Measurements from ENCODE around the gene LRGUK. TPM values are rescaled to one million over a fixed set of nuclear protein-coding genes. Genes with fewer than 3 reads are reported as not detected.
"Not testable (repeated sequence)": the region's sequence is repeated elsewhere in the genome, so short reads cannot be mapped to it uniquely, and the experiment has no call there.

The LRGUK gene
- total and polyA plus RNA-seq, 4 donors, result 0.58 to 1.2 (median 0.59) TPM; not detected in 1

DNA sequence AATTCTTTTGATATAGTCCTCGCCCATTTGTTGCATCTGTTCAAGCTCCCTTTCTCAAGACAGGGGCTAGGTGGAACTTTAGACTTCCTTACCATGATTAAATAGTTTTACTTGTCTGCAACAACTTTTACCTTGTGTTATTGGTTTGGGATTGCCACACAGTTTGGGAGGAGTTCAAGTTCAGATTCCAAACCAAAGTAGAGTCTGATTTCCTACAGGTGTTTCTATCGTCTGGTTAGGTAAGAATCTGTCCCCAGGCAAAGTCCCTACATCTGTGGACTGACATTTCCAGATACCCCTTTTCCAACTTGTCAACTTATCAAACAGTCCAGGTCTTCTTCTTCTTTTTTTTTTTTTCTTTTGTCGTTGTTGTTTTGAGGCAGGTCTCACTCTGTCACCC lies 93.1 kb downstream of the LRGUK start:
- ATAC-seq (ENCODE audit: low FRiP score) (no peak), DNase-seq (no peak)
- intact Hi-C loops (cut with DNase I), result no loop called here
- no peak overlapping the region for H3K27ac ChIP-seq (ENCODE audit: low read depth in 1 of 2, low read length in 2 of 2)
- H3K36me3 ChIP-seq (ENCODE audit: control insufficient read depth in 1 of 2, insufficient read depth in 2 of 2, low read length in 1 of 2), result no peaks in the 10 kb centered on the region
- H3K4me3 ChIP-seq (ENCODE audit: low read length in 2 of 2), result no peak overlapping the region
- no peaks in the 10 kb centered on the region for H3K4me1 ChIP-seq (ENCODE audit: control insufficient read depth in 1 of 2, insufficient read depth in 2 of 2, low read length in 2 of 2)
- H3K27me3 ChIP-seq (ENCODE audit: control insufficient read depth in 1 of 2, insufficient read depth in 2 of 2, low read length in 1 of 2), result no peaks in the 10 kb centered on the region
- 80 to 82% methylated on average over 3 of the region's 3 CpGs for WGBS, 2 donors
- H3K9me3 ChIP-seq (ENCODE audit: control insufficient read depth, low read length), result no peaks in the 10 kb centered on the region

DNA sequence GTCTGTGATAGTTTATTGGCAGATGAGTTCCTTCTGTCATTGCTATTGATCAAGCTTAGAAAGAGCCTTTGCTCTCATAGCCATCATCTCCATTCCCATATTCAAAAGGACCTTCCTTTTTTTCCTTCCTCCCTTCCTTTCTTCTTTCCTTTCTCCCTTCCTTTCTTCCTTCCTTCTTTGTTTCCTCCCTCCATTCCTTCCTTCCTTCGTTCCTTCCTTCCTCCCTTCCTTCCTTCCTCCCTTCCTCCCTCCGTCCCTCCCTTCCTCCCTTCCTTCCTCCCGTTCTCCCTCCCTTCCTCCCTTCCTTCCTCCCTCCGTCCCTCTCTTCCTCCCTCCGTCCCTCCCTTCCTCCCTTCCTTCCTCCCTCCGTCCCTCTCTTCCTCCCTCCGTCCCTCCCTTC lies 104.2 kb downstream of the LRGUK start:
- DNase-seq; H3K9me3 ChIP-seq (ENCODE audit: control insufficient read depth, low read length); H3K36me3 ChIP-seq (ENCODE audit: control insufficient read depth in 1 of 2, insufficient read depth in 2 of 2, low read length in 1 of 2); intact Hi-C loops (cut with DNase I); H3K27me3 ChIP-seq (ENCODE audit: control insufficient read depth in 1 of 2, insufficient read depth in 2 of 2, low read length in 1 of 2); ATAC-seq (ENCODE audit: low FRiP score); H3K4me1 ChIP-seq (ENCODE audit: control insufficient read depth in 1 of 2, insufficient read depth in 2 of 2, low read length in 2 of 2); H3K4me3 ChIP-seq (ENCODE audit: low read length in 2 of 2); H3K27ac ChIP-seq (ENCODE audit: low read depth in 1 of 2, low read length in 2 of 2): not testable (repeated sequence)
- WGBS, 2 donors, result 82 to 87% methylated on average over 7 of the region's 7 CpGs

DNA sequence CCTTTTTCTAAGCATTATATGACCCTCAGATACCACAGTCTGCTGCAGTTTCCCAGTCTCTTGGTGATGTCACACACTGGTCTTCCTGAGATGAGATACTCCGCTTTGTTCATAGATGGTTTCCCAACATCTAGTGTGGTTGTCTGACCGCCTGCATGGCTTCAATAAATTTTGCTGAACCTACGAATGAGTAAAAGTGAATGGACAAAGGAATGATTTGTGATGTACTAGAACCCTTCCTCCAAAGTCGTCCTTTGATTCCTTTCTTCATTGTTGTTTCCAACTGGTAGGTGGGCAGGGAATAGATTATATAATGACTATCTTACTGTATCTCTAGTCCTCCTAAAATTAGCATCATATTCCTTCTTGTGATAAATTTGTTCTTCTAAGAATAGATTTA lies 107.1 kb downstream of the LRGUK start:
- no peaks in the 10 kb centered on the region for H3K36me3 ChIP-seq (ENCODE audit: control insufficient read depth in 1 of 2, insufficient read depth in 2 of 2, low read length in 1 of 2)
- intact Hi-C loops (cut with DNase I), result no loop called here
- ATAC-seq (ENCODE audit: low FRiP score) (no peak), DNase-seq (no peak)
- WGBS, 2 donors, result 78% methylated on average over 4 of the region's 4 CpGs
- peaks cover 2% of the 10 kb centered on the region for H3K9me3 ChIP-seq (ENCODE audit: control insufficient read depth, low read length)
- H3K4me3 ChIP-seq (ENCODE audit: low read length in 2 of 2), result no peak overlapping the region
- H3K4me1 ChIP-seq (ENCODE audit: control insufficient read depth in 1 of 2, insufficient read depth in 2 of 2, low read length in 2 of 2), result no peaks in the 10 kb centered on the region
- no peaks in the 10 kb centered on the region for H3K27me3 ChIP-seq (ENCODE audit: control insufficient read depth in 1 of 2, insufficient read depth in 2 of 2, low read length in 1 of 2)
- H3K27ac ChIP-seq (ENCODE audit: low read depth in 1 of 2, low read length in 2 of 2), result no peak overlapping the region

DNA sequence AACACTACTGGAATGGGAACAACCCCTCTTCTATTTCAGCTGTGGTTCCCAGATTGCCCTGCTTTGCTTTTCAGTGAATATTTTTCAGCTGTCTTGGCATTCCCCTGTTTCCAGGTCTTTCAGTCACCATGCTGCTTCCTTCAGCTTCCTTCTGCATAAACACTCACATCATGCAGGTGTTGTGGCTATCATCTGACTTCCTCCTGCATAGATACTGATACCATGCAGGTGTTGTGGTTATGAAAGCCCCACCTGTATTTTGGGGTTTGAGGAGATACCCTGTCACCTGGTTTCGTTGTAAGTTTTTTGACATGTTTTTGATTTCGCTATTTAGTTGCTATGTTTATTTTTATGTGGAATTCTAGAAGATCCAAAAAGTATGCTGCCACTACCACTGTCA lies 118.1 kb downstream of the LRGUK start:
- Histone ChIP-seq H3K27ac (ENCODE audit: low read depth in 1 of 2, low read length in 2 of 2) (no peak overlapping the region), H3K4me1 (ENCODE audit: control insufficient read depth in 1 of 2, insufficient read depth in 2 of 2, low read length in 2 of 2) (no peaks in the 10 kb centered on the region), H3K9me3 (ENCODE audit: control insufficient read depth, low read length) (no peaks in the 10 kb centered on the region), H3K36me3 (ENCODE audit: control insufficient read depth in 1 of 2, insufficient read depth in 2 of 2, low read length in 1 of 2) (no peaks in the 10 kb centered on the region), H3K27me3 (ENCODE audit: control insufficient read depth in 1 of 2, insufficient read depth in 2 of 2, low read length in 1 of 2) (no peaks in the 10 kb centered on the region), H3K4me3 (ENCODE audit: low read length in 2 of 2) (no peak overlapping the region)
- intact Hi-C loops (cut with DNase I), result no loop called here
- WGBS, 2 donors, result 85 to 87% methylated on average over 2 of the region's 2 CpGs
- DNase-seq (no peak), ATAC-seq (ENCODE audit: low FRiP score) (no peak)

DNA sequence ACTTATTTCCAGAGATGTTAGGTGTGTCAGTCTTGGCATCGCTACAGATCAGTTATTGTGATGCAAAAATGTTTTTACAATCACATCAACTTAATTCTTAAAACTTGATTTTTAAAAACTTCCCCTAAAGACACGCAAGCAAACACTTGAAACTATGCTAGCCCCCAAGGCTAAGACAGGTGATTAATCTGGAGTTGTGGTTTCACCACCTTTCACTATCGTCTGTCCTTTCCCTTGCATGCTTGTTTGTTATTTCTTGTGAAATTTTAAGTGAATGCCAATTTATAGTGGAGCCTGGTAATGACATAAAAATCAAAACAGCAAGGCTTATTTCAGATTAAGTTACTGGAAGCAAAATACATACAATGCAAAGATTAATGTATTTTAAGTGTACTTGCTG lies 119.2 kb downstream of the LRGUK start:
- Histone ChIP-seq H3K4me3 (ENCODE audit: low read length in 2 of 2) (no peak overlapping the region), H3K27me3 (ENCODE audit: control insufficient read depth in 1 of 2, insufficient read depth in 2 of 2, low read length in 1 of 2) (no peaks in the 10 kb centered on the region), H3K27ac (ENCODE audit: low read depth in 1 of 2, low read length in 2 of 2) (no peak overlapping the region), H3K36me3 (ENCODE audit: control insufficient read depth in 1 of 2, insufficient read depth in 2 of 2, low read length in 1 of 2) (no peaks in the 10 kb centered on the region), H3K9me3 (ENCODE audit: control insufficient read depth, low read length) (no peaks in the 10 kb centered on the region), H3K4me1 (ENCODE audit: control insufficient read depth in 1 of 2, insufficient read depth in 2 of 2, low read length in 2 of 2) (no peaks in the 10 kb centered on the region)
- ATAC-seq (ENCODE audit: low FRiP score) (no peak), DNase-seq (no peak)
- intact Hi-C loops (cut with DNase I), result no loop called here
- 36 to 43% methylated on average over 3 of the region's 3 CpGs for WGBS, 2 donors

DNA sequence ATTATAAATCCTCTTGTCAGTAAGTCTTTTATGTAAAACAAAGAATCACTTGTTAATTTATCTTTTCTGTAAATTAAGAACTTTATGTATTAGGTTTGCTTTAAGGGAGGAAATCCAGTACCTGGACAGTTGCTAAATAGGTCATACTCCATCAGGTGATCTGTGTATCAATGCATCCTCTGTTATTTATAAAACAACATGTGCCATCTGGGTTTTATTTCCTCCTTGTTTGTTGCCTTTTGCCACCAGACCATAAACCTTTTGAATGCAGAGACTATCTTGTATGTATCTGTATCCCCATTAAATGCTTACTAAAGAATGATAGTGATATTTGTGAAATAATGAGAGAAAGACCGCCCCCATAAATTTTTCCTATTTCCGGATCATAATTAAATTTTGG lies 119.6 kb downstream of the LRGUK start:
- Histone ChIP-seq H3K27ac (ENCODE audit: low read depth in 1 of 2, low read length in 2 of 2) (no peak overlapping the region), H3K27me3 (ENCODE audit: control insufficient read depth in 1 of 2, insufficient read depth in 2 of 2, low read length in 1 of 2) (no peaks in the 10 kb centered on the region), H3K36me3 (ENCODE audit: control insufficient read depth in 1 of 2, insufficient read depth in 2 of 2, low read length in 1 of 2) (no peaks in the 10 kb centered on the region), H3K4me3 (ENCODE audit: low read length in 2 of 2) (no peak overlapping the region), H3K4me1 (ENCODE audit: control insufficient read depth in 1 of 2, insufficient read depth in 2 of 2, low read length in 2 of 2) (no peaks in the 10 kb centered on the region), H3K9me3 (ENCODE audit: control insufficient read depth, low read length) (no peaks in the 10 kb centered on the region)
- DNase-seq, result no peak
- intact Hi-C loops (cut with DNase I), result no loop called here
- WGBS, 2 donors, result 90 to 95% methylated on average over 2 of the region's 2 CpGs
- ATAC-seq (ENCODE audit: low FRiP score), result no peak

DNA sequence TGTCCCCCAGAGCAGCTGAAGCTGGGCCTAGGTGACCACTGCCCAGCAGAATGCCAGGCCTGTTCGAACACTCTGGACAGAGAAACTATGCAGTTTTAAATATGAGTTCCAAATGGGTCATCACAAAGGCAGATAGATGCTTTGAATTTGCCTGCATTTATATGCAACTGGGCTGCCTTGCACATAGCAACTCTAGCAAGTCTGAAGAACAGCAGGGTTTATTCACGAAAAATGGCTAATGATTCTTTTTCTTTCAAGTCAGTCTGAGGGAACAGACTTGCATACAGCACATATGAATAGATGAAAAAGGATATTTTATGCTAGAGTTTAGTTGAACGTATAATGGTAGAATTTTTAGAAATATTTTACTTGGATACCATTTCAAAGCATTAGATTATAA lies 121.1 kb downstream of the LRGUK start:
- Histone ChIP-seq H3K27ac (ENCODE audit: low read depth in 1 of 2, low read length in 2 of 2) (no peak overlapping the region), H3K27me3 (ENCODE audit: control insufficient read depth in 1 of 2, insufficient read depth in 2 of 2, low read length in 1 of 2) (no peaks in the 10 kb centered on the region), H3K4me3 (ENCODE audit: low read length in 2 of 2) (no peak overlapping the region), H3K4me1 (ENCODE audit: control insufficient read depth in 1 of 2, insufficient read depth in 2 of 2, low read length in 2 of 2) (no peaks in the 10 kb centered on the region), H3K36me3 (ENCODE audit: control insufficient read depth in 1 of 2, insufficient read depth in 2 of 2, low read length in 1 of 2) (no peaks in the 10 kb centered on the region), H3K9me3 (ENCODE audit: control insufficient read depth, low read length) (no peaks in the 10 kb centered on the region)
- ATAC-seq (ENCODE audit: low FRiP score) (no peak), DNase-seq (no peak)
- WGBS, 2 donors, result 45% methylated on average over 3 of the region's 3 CpGs
- intact Hi-C loops (cut with DNase I), result no loop called here

DNA sequence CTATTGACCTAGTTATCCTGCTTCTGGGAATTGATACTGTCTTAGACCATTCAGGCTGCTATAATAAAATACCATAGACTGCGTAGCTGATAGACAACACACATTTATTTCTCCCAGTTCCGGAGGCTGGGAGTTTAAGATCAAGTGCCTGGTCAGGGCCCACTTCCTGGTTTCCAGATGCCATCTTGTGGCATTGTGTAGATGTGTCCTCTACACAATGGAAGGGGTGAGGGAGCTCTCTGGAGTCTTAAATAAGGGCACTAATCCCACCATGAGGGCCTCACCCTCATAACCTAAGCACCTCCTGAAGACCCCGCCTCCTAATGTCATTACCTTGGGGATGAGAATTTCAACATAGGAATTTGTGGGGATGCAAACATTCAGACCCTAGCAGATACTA lies 127.2 kb downstream of the LRGUK start:
- WGBS, 2 donors, result 88 to 95% methylated on average over 3 of the region's 3 CpGs
- intact Hi-C loops (cut with DNase I), result no loop called here
- Histone ChIP-seq H3K36me3 (ENCODE audit: control insufficient read depth in 1 of 2, insufficient read depth in 2 of 2, low read length in 1 of 2) (no peaks in the 10 kb centered on the region), H3K27ac (ENCODE audit: low read depth in 1 of 2, low read length in 2 of 2) (no peak overlapping the region), H3K4me3 (ENCODE audit: low read length in 2 of 2) (no peak overlapping the region), H3K4me1 (ENCODE audit: control insufficient read depth in 1 of 2, insufficient read depth in 2 of 2, low read length in 2 of 2) (no peaks in the 10 kb centered on the region), H3K9me3 (ENCODE audit: control insufficient read depth, low read length) (peaks cover 2% of the 10 kb centered on the region), H3K27me3 (ENCODE audit: control insufficient read depth in 1 of 2, insufficient read depth in 2 of 2, low read length in 1 of 2) (no peaks in the 10 kb centered on the region)
- DNase-seq (no peak), ATAC-seq (ENCODE audit: low FRiP score) (no peak)

DNA sequence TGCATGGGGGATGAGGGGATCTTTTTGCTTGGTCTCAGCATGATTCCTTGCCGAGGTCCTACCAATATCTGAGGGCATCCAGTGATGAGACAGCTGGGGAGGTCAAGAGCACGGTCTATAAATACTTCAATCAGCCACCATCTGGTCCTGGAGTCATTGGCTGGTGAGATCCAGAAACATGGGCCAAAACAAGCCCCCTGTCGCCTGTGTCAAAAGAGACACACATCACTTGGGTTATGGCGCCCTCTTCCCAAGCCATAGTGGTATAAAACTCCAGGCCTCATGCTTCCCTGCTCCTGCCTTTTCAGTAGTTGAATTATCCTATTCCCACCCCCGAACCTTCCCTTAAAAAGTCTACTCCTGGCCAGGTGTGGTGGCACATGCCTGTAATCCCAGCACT lies 128.7 kb downstream of the LRGUK start:
- no peaks in the 10 kb centered on the region for H3K36me3 ChIP-seq (ENCODE audit: control insufficient read depth in 1 of 2, insufficient read depth in 2 of 2, low read length in 1 of 2)

More for the DNA sequence above, 128.7 kb downstream of the LRGUK start:
- Histone ChIP-seq H3K9me3 (ENCODE audit: control insufficient read depth, low read length) (peaks cover 2% of the 10 kb centered on the region), H3K4me3 (ENCODE audit: low read length in 2 of 2) (no peak overlapping the region), H3K27ac (ENCODE audit: low read depth in 1 of 2, low read length in 2 of 2) (no peak overlapping the region), H3K27me3 (ENCODE audit: control insufficient read depth in 1 of 2, insufficient read depth in 2 of 2, low read length in 1 of 2) (no peaks in the 10 kb centered on the region), H3K4me1 (ENCODE audit: control insufficient read depth in 1 of 2, insufficient read depth in 2 of 2, low read length in 2 of 2) (no peaks in the 10 kb centered on the region)
- ATAC-seq (ENCODE audit: low FRiP score) (no peak), DNase-seq (no peak)
- WGBS, 2 donors, result 74 to 75% methylated on average over 5 of the region's 5 CpGs
- intact Hi-C loops (cut with DNase I), result no loop called here
